Pancreas (tissue), 10 donors: ENCODE measurements around the gene EFHD2. TPM values are rescaled to one million over a fixed set of nuclear protein-coding genes. Genes with fewer than 3 reads are reported as not detected.
A peak's percentile ranks its signal among the peaks of the same experiment; 100 is the strongest.

Experiments
- ATAC-seq, 4 donors: fragments of 200-7000 bp; cut with Tn5 transposase; one replicate each; pipeline versions ENCODE4 v1.8.0 to v1.9.1; 2020; ENCODE audit warnings: mild to moderate bottlenecking in 4 of 4, moderate library complexity in 4 of 4
- DNase-seq, 6 donors: peaks; one replicate each; pipeline ENCODE4 v3.0.0-alpha.2; 2020
- FAIRE-seq: peaks from 2 replicates; lab custom pipeline; 2012; peaks lifted over from hg19 to GRCh38; lab: Jason Lieb, UNC
- H3K27ac ChIP-seq, 4 donors: fragments of 200-600 bp; sonication (generic); 1 replicate in 3 of 4; 2 replicates in 1 of 4; pipeline versions ENCODE4 v1.5.0 to v1.8.0; 2020
- H3K27me3 ChIP-seq, 4 donors: fragments of 200-600 bp; one replicate each; pipeline ENCODE4 v1.8.0; 2021
- H3K36me3 ChIP-seq, 3 donors: fragments of 200-600 bp; sonication (generic) in 1 of 3; one replicate each; pipeline versions ENCODE4 v1.5.0 to v1.8.0; 2020 to 2021
- H3K4me1 ChIP-seq, 3 donors: fragments of 200-600 bp; one replicate each; pipeline ENCODE4 v1.8.0; 2021
- H3K4me3 ChIP-seq, 4 donors: fragments of 200-600 bp; sonication (generic) in 2 of 4; one replicate each; pipeline versions ENCODE4 v1.5.0 to v1.8.0; 2020 to 2021
- H3K9me3 ChIP-seq, 4 donors: fragments of 200-600 bp; one replicate each; pipeline ENCODE4 v1.8.0; 2021
- CTCF ChIP-seq, 4 donors: fragments of 200-600 bp; sonication (generic) in 3 of 4; IDR thresholded peaks; one replicate each; pipeline versions ENCODE4 v1.5.0 to v1.8.0; 2021; ENCODE audit warnings: antibody characterized with exemption in 4 of 4
- WGBS, 2 donors: extraction: QIAGEN DNeasy Blood & Tissue Kit; methylation state at CpG; one replicate each; pipeline ENCODE4 v1.1.7; 2013; 5-methylcytosine and 5-hydroxymethylcytosine counted together
- intact Hi-C, 3 donors: fragments of 100-400 bp; cut with DNase I; formaldehyde crosslinking; loops; one replicate each; pipeline versions ENCODE4 v1.11.1 to v1.14.2; 2022
- polyA plus RNA-seq, 2 donors: library from polyadenylated mRNA; stranded (reverse); fragments of 200-250 nt; gene quantifications; one replicate each; pipeline ENCODE4 v1.2.3, GENCODE V29; 2013
- total RNA-seq, 6 donors: library from RNA; stranded (reverse); fragmentation: NEBNext Ultra II Directional in 4 of 6; extraction: Animal tissue kit (Norgen Biotek cat#: 25700) in 4 of 6; gene quantifications; one replicate each; pipeline versions ENCODE4 v1.2.1 to v1.2.4, GENCODE V29; 2021 to 2023
- donor health status: healthy with polysubstance abuse.
- donor health status: DM: no; HTN: no; CAD: no; lungs with moderate emphysema.
- donor health status: DM: no; HTN: no; CAD: no.
- donor health status: control.
- donor health status: control.
- donor health status: Bipolar disorder and iron deficiency.
- donor health status: DM: yes; HTN: yes; CAD: no.
- donor health status: DM: no; HTN: no; CAD: no.
- donor health status: DM: no; HTN: no; CAD: no.
- donor health status: DM: yes; HTN: yes; CAD: no.

Gene EFHD2
- total and polyA plus RNA-seq, 8 donors: 30.5 to 47.4 (median 38.8) TPM

GRCh38 chr1:15444468-15445389 lies 35.0 kb downstream of the EFHD2 start:
- TF ChIP-seq CTCF (IDR thresholded peaks at IDR 0.05): no peak

GRCh38 chr1:15445390-15446122 lies 35.9 kb downstream of the EFHD2 start:
- intact Hi-C loops: no loop called here
- FAIRE-seq: no peak

More at GRCh38 chr1:15444468-15445389, 35.0 kb downstream of the EFHD2 start:
- no peak for FAIRE-seq
- WGBS, 2 donors: 40 to 45% methylated on average over 17 of the region's 17 CpGs
- H3K36me3 ChIP-seq: no peaks in the 10 kb centered on the region
- H3K27me3 ChIP-seq: no peaks in the 10 kb centered on the region
- peak overlapping the region in 2 of 4 donors; percentile 9 to 50 for H3K27ac ChIP-seq
- no peak overlapping the region for H3K4me3 ChIP-seq
- intact Hi-C loops: no loop called here
- peaks cover 0 to 4% (median 0%) of the 10 kb centered on the region in 3 donors for H3K4me1 ChIP-seq
- no peaks in the 10 kb centered on the region for H3K9me3 ChIP-seq
- DNase-seq: peak in 5 of 6 donors; percentile 74 to 89 (median 75)
- ATAC-seq: peak; percentile 15 to 33 (median 28)

GRCh38 chr1:15446212-15446611 lies 36.5 kb downstream of the EFHD2 start:
- no peaks in the 10 kb centered on the region for H3K9me3 ChIP-seq
- no peak overlapping the region for H3K4me3 ChIP-seq
- ATAC-seq (no peak), FAIRE-seq (no peak), DNase-seq (peak in 1 of 6 donors; percentile 72)
- H3K27ac ChIP-seq: peak overlapping the region in 1 of 4 donors; percentile 27
- no peak for TF ChIP-seq CTCF (IDR thresholded peaks at IDR 0.05)
- peaks cover 0 to 4% (median 0%) of the 10 kb centered on the region in 3 donors for H3K4me1 ChIP-seq
- H3K27me3 ChIP-seq: no peaks in the 10 kb centered on the region
- intact Hi-C loops: no loop called here
- H3K36me3 ChIP-seq: no peaks in the 10 kb centered on the region
- WGBS, 2 donors: 76 to 90% methylated on average over 4 of the region's 4 CpGs

More at GRCh38 chr1:15445390-15446122, 35.9 kb downstream of the EFHD2 start:
- no peak overlapping the region for H3K4me3 ChIP-seq
- H3K27ac ChIP-seq: no peak overlapping the region
- DNase-seq (peak in 4 of 6 donors; percentile 66 to 91 (median 74)), ATAC-seq (peak in 3 of 4 donors; percentile 8 to 32 (median 18))
- TF ChIP-seq CTCF (IDR thresholded peaks at IDR 0.05): no peak
- 31 to 46% methylated on average over 10 to 14 of the region's 14 CpGs for WGBS, 2 donors
- H3K27me3 ChIP-seq: no peaks in the 10 kb centered on the region
- no peaks in the 10 kb centered on the region for H3K36me3 ChIP-seq
- no peaks in the 10 kb centered on the region for H3K9me3 ChIP-seq
- H3K4me1 ChIP-seq: peaks cover 0 to 4% (median 0%) of the 10 kb centered on the region in 3 donors

GRCh38 chr1:15448877-15449462 lies 39.3 kb downstream of the EFHD2 start:
- ATAC-seq (peak in 1 of 4 donors; percentile 8), FAIRE-seq (no peak), DNase-seq (no peak)
- no peak for TF ChIP-seq CTCF (IDR thresholded peaks at IDR 0.05)
- no peaks in the 10 kb centered on the region for H3K36me3 ChIP-seq
- H3K4me1 ChIP-seq: peaks cover 0 to 8% (median 7%) of the 10 kb centered on the region in 3 donors
- 41 to 49% methylated on average over 3 of the region's 3 CpGs for WGBS, 2 donors
- H3K9me3 ChIP-seq: no peaks in the 10 kb centered on the region
- H3K27ac ChIP-seq: peak overlapping the region in 2 of 4 donors; percentile 16 to 29
- H3K27me3 ChIP-seq: no peaks in the 10 kb centered on the region
- H3K4me3 ChIP-seq: no peak overlapping the region
- intact Hi-C loops: no loop called here
